Lung microvascular endothelial cell (primary cell): Measurements from ENCODE around the gene KRTAP9-9. TPM values are rescaled to one million over a fixed set of nuclear protein-coding genes. Genes with fewer than 3 reads are reported as not detected.

ENCODE experiments used
- total RNA-seq: library from RNA; depleted of rRNA; stranded (reverse); fragments of >200 nt; gene quantifications from 2 replicates; pipeline ENCODE4 v1.2.1, GENCODE V29; 2014

KRTAP9-9 gene
- total RNA-seq, 1 donor from 2014 or later = not detected

Other genes starting within 250 kb of the KRTAP9-9 start
- not detected in 2 replicates for gene KRTAP3-1, start 246.3 kb upstream of the KRTAP9-9 start, total RNA-seq
- not detected in 2 replicates for gene KRTAP1-5, start 228.2 kb upstream of the KRTAP9-9 start, total RNA-seq
- not detected in 2 replicates for gene KRTAP1-4, start 225.2 kb upstream of the KRTAP9-9 start, total RNA-seq
- gene KRTAP1-3, start 220.5 kb upstream of the KRTAP9-9 start, total RNA-seq = not detected in 2 replicates
- not detected in 2 replicates for gene KRTAP1-1, start 213.9 kb upstream of the KRTAP9-9 start, total RNA-seq
- not detected in 2 replicates for gene KRTAP2-1, start 208.1 kb upstream of the KRTAP9-9 start, total RNA-seq
- gene KRTAP2-2, start 200.2 kb upstream of the KRTAP9-9 start, total RNA-seq = not detected in 2 replicates
- not detected in 2 replicates for gene KRTAP2-3, start 195.3 kb upstream of the KRTAP9-9 start, total RNA-seq
- gene KRTAP2-4, start 189.5 kb upstream of the KRTAP9-9 start, total RNA-seq = not detected in 2 replicates
- not detected in 2 replicates for gene KRTAP4-7, start 171.2 kb upstream of the KRTAP9-9 start, total RNA-seq
- not detected in 2 replicates for gene KRTAP4-8, start 157.2 kb upstream of the KRTAP9-9 start, total RNA-seq
- gene KRTAP4-16, start 153.2 kb upstream of the KRTAP9-9 start, total RNA-seq = not detected in 2 replicates
- gene KRTAP4-9, start 150.0 kb upstream of the KRTAP9-9 start, total RNA-seq = not detected in 2 replicates
- gene KRTAP4-11, start 137.0 kb upstream of the KRTAP9-9 start, total RNA-seq = not detected in 2 replicates
- not detected in 2 replicates for gene KRTAP4-12, start 131.2 kb upstream of the KRTAP9-9 start, total RNA-seq
- gene KRTAP4-6, start 114.8 kb upstream of the KRTAP9-9 start, total RNA-seq = not detected in 2 replicates
- gene KRTAP4-5, start 105.6 kb upstream of the KRTAP9-9 start, total RNA-seq = not detected in 2 replicates
- not detected in 2 replicates for gene KRTAP4-4, start 94.6 kb upstream of the KRTAP9-9 start, total RNA-seq
- gene KRTAP4-3, start 87.2 kb upstream of the KRTAP9-9 start, total RNA-seq = not detected in 2 replicates
- gene KRTAP4-2, start 77.2 kb upstream of the KRTAP9-9 start, total RNA-seq = not detected in 2 replicates
- not detected in 2 replicates for gene KRTAP4-1, start 70.5 kb upstream of the KRTAP9-9 start, total RNA-seq
- not detected in 2 replicates for gene KRTAP9-1, start 65.5 kb upstream of the KRTAP9-9 start, total RNA-seq
- gene KRTAP9-2, start 28.7 kb upstream of the KRTAP9-9 start, total RNA-seq = not detected in 2 replicates
- gene KRTAP9-3, start 22.9 kb upstream of the KRTAP9-9 start, total RNA-seq = not detected in 2 replicates
- not detected in 2 replicates for gene KRTAP9-8, start 17.4 kb upstream of the KRTAP9-9 start, total RNA-seq
- not detected in 2 replicates for gene KRTAP9-4, start 5.7 kb upstream of the KRTAP9-9 start, total RNA-seq
- gene KRTAP9-6, start 10.0 kb downstream of the KRTAP9-9 start, total RNA-seq = not detected in 2 replicates
- gene KRTAP9-7, start 20.3 kb downstream of the KRTAP9-9 start, total RNA-seq = not detected in 2 replicates
- not detected in 2 replicates for gene KRTAP29-1, start 47.5 kb downstream of the KRTAP9-9 start, total RNA-seq
- not detected in 2 replicates for gene KRTAP16-1, start 53.9 kb downstream of the KRTAP9-9 start, total RNA-seq
- gene KRTAP17-1, start 60.3 kb downstream of the KRTAP9-9 start, total RNA-seq = not detected in 2 replicates
- not detected in 2 replicates for gene KRT33A, start 95.4 kb downstream of the KRTAP9-9 start, total RNA-seq
- gene KRT33B, start 114.4 kb downstream of the KRTAP9-9 start, total RNA-seq = not detected in 2 replicates
- not detected in 2 replicates for gene KRT34, start 126.9 kb downstream of the KRTAP9-9 start, total RNA-seq
- not detected in 2 replicates for gene KRT31, start 142.2 kb downstream of the KRTAP9-9 start, total RNA-seq
- not detected in 2 replicates for gene KRT37, start 169.2 kb downstream of the KRTAP9-9 start, total RNA-seq
- not detected in 2 replicates for gene KRT38, start 185.6 kb downstream of the KRTAP9-9 start, total RNA-seq
- not detected in 2 replicates for gene KRT32, start 212.0 kb downstream of the KRTAP9-9 start, total RNA-seq
- not detected in 2 replicates for gene KRT35, start 225.8 kb downstream of the KRTAP9-9 start, total RNA-seq
- not detected in 2 replicates for gene KRT36, start 234.5 kb downstream of the KRTAP9-9 start, total RNA-seq